ENCODE data around the gene VPS13A.
"Not testable (repeated sequence)": the region's sequence is repeated elsewhere in the genome, so short reads cannot be mapped to it uniquely, and the experiment has no call there.

The VPS13A gene

DNA sequence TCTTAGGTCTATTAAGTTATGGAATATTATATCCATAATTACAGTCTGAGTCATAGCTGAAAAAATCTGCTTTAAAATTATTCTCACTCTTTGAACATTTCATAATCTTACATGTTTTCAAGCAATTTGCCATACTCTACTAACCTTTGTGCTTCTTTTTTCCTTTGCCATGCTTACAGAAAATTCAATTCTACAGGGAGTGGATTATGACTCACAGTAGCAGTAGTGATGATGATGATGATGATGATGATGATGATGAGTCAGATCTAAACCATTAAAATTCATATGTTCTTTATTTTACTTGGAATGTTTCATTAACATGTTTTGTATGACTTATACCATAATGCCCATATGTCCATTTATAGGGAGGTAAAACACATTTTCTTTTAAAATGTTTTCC lies 207.1 kb downstream of the VPS13A start:
- Histone ChIP-seq H3K4me1 (no peaks in the 10 kb centered on the region), H3K9me3 (ENCODE audit: control insufficient read depth, low read length) (no peaks in the 10 kb centered on the region), H3K4me2 (ENCODE audit: low read length) (no peak overlapping the region), H3K9ac (no peak overlapping the region), H3K27me3 (ENCODE audit: control insufficient read depth, insufficient read depth, low read length) (no peaks in the 10 kb centered on the region), H2AFZ (no peak overlapping the region), H3K4me3 (ENCODE audit: low read depth, low read length) (no peak overlapping the region), H3K27ac (no peak overlapping the region), H3K79me2 (no peaks in the 10 kb centered on the region), H3K36me3 (ENCODE audit: control insufficient read depth, insufficient read depth, low read length) (no peaks in the 10 kb centered on the region)
- TF ChIP-seq, protein P1, sequence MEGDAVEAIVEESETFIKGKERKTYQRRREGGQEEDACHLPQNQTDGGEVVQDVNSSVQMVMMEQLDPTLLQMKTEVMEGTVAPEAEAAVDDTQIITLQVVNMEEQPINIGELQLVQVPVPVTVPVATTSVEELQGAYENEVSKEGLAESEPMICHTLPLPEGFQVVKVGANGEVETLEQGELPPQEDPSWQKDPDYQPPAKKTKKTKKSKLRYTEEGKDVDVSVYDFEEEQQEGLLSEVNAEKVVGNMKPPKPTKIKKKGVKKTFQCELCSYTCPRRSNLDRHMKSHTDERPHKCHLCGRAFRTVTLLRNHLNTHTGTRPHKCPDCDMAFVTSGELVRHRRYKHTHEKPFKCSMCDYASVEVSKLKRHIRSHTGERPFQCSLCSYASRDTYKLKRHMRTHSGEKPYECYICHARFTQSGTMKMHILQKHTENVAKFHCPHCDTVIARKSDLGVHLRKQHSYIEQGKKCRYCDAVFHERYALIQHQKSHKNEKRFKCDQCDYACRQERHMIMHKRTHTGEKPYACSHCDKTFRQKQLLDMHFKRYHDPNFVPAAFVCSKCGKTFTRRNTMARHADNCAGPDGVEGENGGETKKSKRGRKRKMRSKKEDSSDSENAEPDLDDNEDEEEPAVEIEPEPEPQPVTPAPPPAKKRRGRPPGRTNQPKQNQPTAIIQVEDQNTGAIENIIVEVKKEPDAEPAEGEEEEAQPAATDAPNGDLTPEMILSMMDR (IDR thresholded peaks at IDR 0.05), result no peak

DNA sequence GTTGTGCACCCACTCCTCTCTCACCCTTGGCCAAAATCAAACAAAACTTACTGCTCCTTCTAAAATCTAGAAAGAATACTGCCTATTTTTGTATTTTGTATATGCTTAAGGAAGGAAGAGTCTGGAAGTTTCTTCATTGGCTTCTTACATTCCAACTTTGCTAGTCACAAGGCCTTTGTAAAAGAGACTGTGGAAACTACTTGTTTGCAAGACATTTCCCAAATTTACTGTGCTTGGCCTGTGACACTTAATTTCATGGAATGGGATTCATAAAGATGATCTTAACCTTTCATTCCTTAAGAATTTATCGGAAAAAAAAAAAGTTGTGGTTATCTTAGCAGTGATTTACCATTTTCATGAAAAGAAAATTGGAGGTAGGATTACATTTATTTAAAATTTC lies 208.9 kb downstream of the VPS13A start:
- no peak overlapping the region for H3K27ac ChIP-seq
- no peaks in the 10 kb centered on the region for H3K9me3 ChIP-seq (ENCODE audit: control insufficient read depth, low read length)
- no peak overlapping the region for H3K9ac ChIP-seq
- TF ChIP-seq, protein P1 (IDR thresholded peaks at IDR 0.05), result no peak
- H3K79me2 ChIP-seq, result no peaks in the 10 kb centered on the region
- H3K36me3 ChIP-seq (ENCODE audit: control insufficient read depth, insufficient read depth, low read length), result no peaks in the 10 kb centered on the region
- no peak overlapping the region for H2AFZ ChIP-seq
- no peaks in the 10 kb centered on the region for H3K27me3 ChIP-seq (ENCODE audit: control insufficient read depth, insufficient read depth, low read length)
- no peak overlapping the region for H3K4me2 ChIP-seq (ENCODE audit: low read length)
- H3K4me3 ChIP-seq (ENCODE audit: low read depth, low read length), result no peak overlapping the region
- no peaks in the 10 kb centered on the region for H3K4me1 ChIP-seq

DNA sequence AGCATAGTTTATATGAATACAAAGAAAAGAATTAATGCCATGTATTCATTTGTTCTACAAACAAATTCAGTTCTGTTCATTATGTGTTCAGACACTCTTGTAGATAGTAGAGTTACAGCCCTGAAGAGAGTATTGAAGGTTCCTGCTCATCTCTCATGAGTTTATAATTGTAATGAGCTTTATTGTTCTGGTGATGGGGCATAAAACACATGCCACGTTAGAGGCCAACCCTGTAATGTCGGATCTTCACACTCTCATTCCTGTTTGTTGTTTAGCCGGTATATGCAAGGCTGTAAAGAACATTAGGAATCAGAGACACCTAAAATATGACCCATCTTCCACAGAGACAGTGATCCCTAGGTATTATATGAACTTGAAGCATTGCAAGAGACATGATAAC lies 214.5 kb downstream of the VPS13A start:
- Histone ChIP-seq H3K36me3 (ENCODE audit: control insufficient read depth, insufficient read depth, low read length) (no peaks in the 10 kb centered on the region), H3K9me3 (ENCODE audit: control insufficient read depth, low read length) (no peaks in the 10 kb centered on the region), H3K4me2 (ENCODE audit: low read length) (no peak overlapping the region), H3K79me2 (no peaks in the 10 kb centered on the region), H3K4me3 (ENCODE audit: low read depth, low read length) (no peak overlapping the region), H3K27ac (no peak overlapping the region), H2AFZ (no peak overlapping the region), H3K4me1 (no peaks in the 10 kb centered on the region), H3K9ac (no peak overlapping the region), H3K27me3 (ENCODE audit: control insufficient read depth, insufficient read depth, low read length) (no peaks in the 10 kb centered on the region)
- TF ChIP-seq, protein P1 (IDR thresholded peaks at IDR 0.05), result no peak

DNA sequence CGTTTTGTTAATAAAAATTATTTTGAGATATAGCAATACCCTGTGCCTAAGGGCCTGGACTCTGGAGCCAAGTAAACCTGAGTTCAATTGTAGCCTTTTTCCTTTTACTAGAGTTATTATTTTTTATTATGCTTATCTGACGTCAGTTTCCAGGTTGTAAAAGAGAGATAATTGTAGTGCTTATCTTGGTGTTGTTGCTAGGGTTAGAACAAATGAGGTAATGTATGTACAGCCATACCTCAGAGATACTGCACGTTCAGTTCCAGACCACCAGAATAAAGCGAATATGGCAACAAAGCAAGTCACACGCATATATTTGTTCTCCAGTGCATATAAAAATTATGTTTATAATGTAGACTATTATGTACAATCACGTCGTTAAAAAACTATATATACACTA lies 215.0 kb downstream of the VPS13A start:
- Histone ChIP-seq H3K4me2 (ENCODE audit: low read length) (no peak overlapping the region), H3K4me3 (ENCODE audit: low read depth, low read length) (no peak overlapping the region)

DNA sequence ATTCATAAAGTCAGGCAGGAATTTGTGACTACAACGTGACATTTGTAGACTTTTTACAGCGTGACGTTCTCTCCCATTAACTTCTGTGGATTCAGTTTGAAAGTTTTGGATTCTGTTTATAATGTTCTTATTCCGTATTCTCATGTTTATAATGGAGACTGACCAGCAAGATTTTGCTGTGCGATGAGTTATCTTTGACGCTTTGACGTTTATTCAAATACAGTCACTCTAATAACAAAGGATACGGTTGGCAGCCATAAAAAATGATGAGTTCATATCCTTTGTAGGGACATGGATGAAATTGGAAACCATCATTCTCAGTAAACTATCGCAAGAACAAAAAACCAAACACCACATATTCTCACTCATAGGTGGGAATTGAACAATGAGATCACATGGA lies 221.2 kb downstream of the VPS13A start:
- not testable (repeated sequence) for H3K4me3 ChIP-seq (ENCODE audit: low read depth, low read length); H3K9ac ChIP-seq; H2AFZ ChIP-seq; H3K27me3 ChIP-seq (ENCODE audit: control insufficient read depth, insufficient read depth, low read length); H3K27ac ChIP-seq; H3K9me3 ChIP-seq (ENCODE audit: control insufficient read depth, low read length); H3K79me2 ChIP-seq; H3K4me1 ChIP-seq; H3K36me3 ChIP-seq (ENCODE audit: control insufficient read depth, insufficient read depth, low read length); H3K4me2 ChIP-seq (ENCODE audit: low read length)

More for the DNA sequence above, 215.0 kb downstream of the VPS13A start:
- H3K36me3 ChIP-seq (ENCODE audit: control insufficient read depth, insufficient read depth, low read length), result no peaks in the 10 kb centered on the region
- TF ChIP-seq, protein P1 (IDR thresholded peaks at IDR 0.05), result no peak
- no peaks in the 10 kb centered on the region for H3K9me3 ChIP-seq (ENCODE audit: control insufficient read depth, low read length)
- no peak overlapping the region for H3K27ac ChIP-seq
- H3K27me3 ChIP-seq (ENCODE audit: control insufficient read depth, insufficient read depth, low read length), result no peaks in the 10 kb centered on the region
- H3K79me2 ChIP-seq, result no peaks in the 10 kb centered on the region
- no peaks in the 10 kb centered on the region for H3K4me1 ChIP-seq
- H3K9ac ChIP-seq, result no peak overlapping the region
- H2AFZ ChIP-seq, result no peak overlapping the region

All from parathyroid adenoma (tissue), 2 donors.